Suprapubic skin (tissue), 4 donors: Measurements from ENCODE around the gene PIGB.

Source experiments
- EP300 ChIP-seq: sonication (generic); formaldehyde crosslinking; IDR thresholded peaks from one replicate; pipeline ENCODE4 v1.6.1; 2017; ENCODE audit warnings: antibody characterized with exemption
- POLR2A ChIP-seq, 2 donors: fragments of 450-650 bp; IDR thresholded peaks; one replicate each; pipeline ENCODE4 v1.6.1; 2017; ENCODE audit warnings: antibody characterized with exemption in 2 of 2, mild to moderate bottlenecking in 2 of 2, moderate library complexity in 2 of 2
- POLR2AphosphoS5 ChIP-seq, 3 donors: sonication (generic); formaldehyde crosslinking; IDR thresholded peaks; one replicate each; pipeline ENCODE4 v1.6.1; 2017; ENCODE audit warnings: antibody characterized with exemption in 3 of 3
- TF ChIP-seq, protein P1 (sequence below), 2 donors: fragments of 200-600 bp in 1 of 2; fragments of 450-650 bp in 1 of 2; sonication (generic) in 1 of 2; IDR thresholded peaks; one replicate each; pipeline ENCODE4 v1.5.1; 2016 to 2019; ENCODE audit warnings: antibody characterized with exemption in 2 of 2, mild to moderate bottlenecking in 1 of 2, moderate library complexity in 1 of 2

GRCh38 chr15:55337160-55337559, 18.1 kb downstream of the PIGB start:
- TF ChIP-seq POLR2AphosphoS5 (IDR thresholded peaks at IDR 0.05): no peak
- TF ChIP-seq, protein P1, sequence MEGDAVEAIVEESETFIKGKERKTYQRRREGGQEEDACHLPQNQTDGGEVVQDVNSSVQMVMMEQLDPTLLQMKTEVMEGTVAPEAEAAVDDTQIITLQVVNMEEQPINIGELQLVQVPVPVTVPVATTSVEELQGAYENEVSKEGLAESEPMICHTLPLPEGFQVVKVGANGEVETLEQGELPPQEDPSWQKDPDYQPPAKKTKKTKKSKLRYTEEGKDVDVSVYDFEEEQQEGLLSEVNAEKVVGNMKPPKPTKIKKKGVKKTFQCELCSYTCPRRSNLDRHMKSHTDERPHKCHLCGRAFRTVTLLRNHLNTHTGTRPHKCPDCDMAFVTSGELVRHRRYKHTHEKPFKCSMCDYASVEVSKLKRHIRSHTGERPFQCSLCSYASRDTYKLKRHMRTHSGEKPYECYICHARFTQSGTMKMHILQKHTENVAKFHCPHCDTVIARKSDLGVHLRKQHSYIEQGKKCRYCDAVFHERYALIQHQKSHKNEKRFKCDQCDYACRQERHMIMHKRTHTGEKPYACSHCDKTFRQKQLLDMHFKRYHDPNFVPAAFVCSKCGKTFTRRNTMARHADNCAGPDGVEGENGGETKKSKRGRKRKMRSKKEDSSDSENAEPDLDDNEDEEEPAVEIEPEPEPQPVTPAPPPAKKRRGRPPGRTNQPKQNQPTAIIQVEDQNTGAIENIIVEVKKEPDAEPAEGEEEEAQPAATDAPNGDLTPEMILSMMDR (IDR thresholded peaks at IDR 0.05): no peak
- TF ChIP-seq EP300: no peak
- no peak for TF ChIP-seq POLR2A (IDR thresholded peaks at IDR 0.05)
